GM18861 (cell line): ENCODE results near the gene FAM163A.

Source experiments
- ATAC-seq: cut with Tn5 transposase; IDR thresholded peaks from one replicate; pipeline ENCODE4 v1.9.1; 2021; ENCODE audit not compliant: unreplicated experiment

The FAM163A gene

GRCh38 chr1:179750630-179751029 is 7.5 kb downstream of the FAM163A start:
- no peak for ATAC-seq

DNA sequence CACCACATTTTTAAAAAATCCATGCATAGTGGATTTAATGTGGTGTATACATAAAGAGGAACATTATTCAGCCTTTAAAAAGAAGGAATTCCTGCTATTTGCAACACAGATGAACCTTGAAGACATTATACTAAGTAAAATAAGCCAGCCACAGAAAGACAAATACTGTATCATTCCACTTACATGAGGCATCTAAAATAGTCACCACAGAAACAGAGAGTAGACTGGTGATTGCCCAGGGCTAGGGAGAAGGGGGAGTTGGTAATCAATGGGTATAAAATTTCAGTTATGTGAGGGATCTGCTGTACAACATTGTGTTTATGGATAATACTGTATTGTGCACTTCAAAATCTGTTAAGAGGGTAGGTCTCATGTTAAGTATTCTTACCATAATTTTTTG is 10.0 kb downstream of the FAM163A start:
- ATAC-seq = no peak

DNA sequence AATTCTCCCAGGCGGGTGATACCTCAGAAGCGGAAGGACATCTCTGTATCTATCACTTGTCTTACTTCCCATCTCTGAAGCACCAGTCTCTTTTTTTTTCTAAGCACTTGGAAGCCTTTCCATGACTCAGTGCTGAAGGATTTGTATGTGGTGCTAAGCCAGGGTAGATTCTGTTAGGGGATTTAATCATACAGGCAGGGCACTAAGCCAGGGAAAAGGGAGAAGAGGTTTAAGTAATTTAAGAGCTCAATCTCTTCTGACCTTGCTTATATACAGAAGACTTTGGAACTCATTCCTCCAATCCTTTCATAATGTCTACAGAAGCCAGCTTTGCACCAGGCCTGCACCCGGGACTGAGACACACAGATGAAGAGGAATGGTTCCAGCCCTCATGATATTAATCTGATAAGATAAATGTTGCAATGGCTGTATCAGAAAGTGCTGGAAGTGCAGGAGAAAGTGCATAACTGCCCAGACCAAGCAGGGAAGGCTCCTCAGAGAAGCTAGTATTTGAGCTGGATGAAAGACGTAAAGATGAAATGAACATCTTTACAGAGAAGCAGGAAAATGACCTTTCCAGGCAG is 11.0 kb downstream of the FAM163A start:
- no peak for ATAC-seq

DNA sequence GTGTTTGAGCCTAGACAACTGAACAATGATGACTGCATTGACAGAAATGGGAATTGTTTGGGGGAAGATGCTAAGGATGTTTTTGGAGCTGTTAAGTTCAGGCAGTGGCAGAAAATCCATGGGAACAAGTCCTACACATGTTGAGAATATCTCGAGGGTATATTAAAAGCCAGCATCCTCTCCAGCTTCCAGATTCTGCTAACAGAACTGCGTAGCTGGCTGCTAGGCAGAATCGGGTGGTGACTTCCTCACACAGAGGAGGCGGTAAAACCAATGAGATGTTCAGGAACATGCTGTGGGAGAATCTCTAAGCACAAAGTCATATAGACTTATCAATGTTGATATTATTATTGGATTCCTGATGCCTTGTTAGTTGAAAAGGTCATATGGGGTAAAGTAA is 14.8 kb downstream of the FAM163A start:
- no peak for ATAC-seq

DNA sequence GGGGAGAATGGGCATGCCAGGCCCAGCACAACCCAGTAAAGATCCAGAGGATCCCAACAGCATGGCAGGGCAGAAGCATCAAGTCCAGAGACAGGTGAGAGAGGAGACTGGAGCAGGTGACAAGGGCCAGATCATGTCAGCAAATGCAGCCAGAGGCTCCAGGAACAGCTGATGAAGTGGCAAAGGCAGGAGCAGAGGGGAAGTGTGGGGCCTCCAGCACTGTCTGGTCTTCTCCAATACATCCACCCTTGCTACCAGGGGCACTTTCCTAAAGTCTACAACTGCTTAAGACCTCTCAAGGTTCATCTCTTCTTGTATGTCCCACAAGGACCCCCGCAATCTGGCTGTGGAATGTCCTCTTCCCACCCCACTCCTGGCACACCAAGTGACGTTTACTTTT is 17.4 kb downstream of the FAM163A start:
- ATAC-seq = no peak

- no peak for ATAC-seq
Observed at GRCh38 chr1:179761296-179761695, 18.2 kb downstream of the FAM163A start.

- no peak for ATAC-seq
Observed at GRCh38 chr1:179761846-179762640, 19.0 kb downstream of the FAM163A start.

DNA sequence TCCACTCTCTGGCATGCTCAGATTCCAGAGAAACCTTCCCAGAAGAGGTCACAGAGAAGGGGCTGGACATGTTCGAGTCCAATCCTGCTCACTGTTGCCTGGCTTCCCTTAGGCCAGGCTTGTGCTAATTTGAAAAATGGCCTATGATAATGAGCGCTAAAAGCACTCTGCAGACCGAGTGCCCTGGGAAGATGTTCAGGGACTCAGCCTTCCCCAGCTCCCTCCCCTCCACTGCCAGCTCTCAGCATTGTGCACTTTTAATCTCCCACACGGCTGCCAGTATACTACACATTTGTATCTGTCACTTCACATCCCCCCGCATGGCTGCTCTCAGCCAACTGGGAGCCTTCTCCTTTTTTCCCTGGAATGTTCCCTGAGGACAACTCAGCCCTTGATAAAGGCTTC is 24.1 kb downstream of the FAM163A start:
- no peak for ATAC-seq

GRCh38 chr1:179767996-179768395 is 24.9 kb downstream of the FAM163A start:
- no peak for ATAC-seq

DNA sequence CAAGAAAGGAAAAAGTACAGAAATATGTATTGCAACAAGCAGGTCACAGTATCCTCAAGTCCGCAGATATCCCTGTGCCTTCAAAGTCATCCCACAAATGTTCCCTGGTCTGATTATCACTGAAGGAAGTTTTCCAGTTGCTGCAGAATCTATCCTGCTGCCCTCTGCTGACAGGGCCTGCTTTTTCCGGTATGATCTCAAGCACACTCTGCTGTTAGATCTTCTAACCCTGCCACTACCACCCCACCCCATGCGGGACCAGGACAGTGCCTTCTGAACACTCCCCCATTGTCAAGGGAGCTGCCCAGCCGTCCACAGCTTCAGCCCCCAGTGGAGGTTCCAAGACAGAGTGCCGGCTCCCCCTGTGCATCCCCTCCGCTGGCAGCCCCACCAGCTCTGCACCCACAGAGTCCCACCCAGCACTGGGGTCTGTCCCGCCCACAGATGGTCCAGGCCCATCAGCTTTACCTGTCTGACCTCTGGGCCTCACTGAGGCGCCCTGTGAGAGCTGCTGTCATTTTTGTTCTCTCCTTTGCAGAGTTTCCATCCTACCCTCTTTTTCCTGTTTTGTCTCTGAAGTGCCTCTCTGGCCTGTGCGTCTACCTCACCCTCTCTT is 27.9 kb downstream of the FAM163A start:
- no peak for ATAC-seq

DNA sequence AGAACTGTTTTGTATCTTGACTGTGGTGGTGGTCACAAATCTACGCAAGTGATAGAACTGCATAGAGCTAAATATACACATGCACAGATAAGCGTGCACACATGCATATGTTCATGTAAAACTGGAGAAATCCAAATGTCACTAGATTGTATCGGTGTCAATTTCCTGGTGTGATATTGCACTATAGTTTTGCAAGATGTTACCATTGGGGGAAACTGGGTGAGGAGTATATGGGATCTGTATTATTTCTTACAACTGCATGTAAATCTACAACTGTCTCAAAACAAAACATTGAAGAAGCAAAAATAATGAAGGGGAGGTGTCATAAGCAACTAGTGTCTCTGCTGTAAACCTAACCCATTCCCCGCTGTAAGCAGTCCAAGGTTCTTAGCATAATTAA is 30.2 kb downstream of the FAM163A start:
- ATAC-seq = no peak

- no peak for ATAC-seq
Observed at GRCh38 chr1:179774000-179774399, 30.9 kb downstream of the FAM163A start.

GRCh38 chr1:179774566-179774965 is 31.5 kb downstream of the FAM163A start:
- no peak for ATAC-seq

DNA sequence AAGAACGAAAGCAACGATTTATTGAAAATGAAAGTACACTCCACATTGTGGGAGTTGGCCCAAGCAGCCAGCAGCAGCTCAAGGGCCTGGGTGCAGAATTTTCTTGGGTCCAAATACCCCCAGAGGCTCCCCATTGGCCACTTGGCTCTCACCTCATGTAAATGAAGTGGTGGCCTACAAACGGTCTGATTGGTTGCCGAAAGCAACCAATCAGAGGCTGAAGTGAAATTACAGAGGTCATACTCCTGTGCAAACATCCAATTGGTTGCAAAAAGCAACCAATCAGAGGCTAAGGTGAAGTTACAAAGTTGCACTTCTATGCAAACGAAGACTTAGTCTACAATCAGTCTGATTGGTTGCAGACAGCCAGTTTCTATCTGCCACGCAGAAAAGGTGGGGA is 31.9 kb downstream of the FAM163A start:
- no peak for ATAC-seq

DNA sequence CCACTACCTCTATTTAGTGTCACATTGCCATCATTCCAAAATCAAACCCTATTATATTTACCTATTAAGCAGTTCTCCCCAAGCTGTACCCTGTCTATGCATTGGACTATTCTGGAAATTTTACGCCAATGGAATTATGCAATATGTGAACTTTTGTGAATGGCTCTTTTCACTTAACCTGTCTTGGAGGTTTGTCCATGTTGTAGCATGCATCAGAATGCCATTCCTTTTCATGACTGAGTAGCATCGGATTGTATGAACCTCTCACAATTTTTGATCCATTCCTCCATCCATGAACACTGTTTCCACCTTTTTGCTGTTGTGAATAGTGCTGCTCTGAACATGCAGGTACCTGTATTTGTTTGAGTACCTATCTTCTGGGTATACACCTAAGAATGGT is 33.7 kb downstream of the FAM163A start:
- no peak for ATAC-seq

DNA sequence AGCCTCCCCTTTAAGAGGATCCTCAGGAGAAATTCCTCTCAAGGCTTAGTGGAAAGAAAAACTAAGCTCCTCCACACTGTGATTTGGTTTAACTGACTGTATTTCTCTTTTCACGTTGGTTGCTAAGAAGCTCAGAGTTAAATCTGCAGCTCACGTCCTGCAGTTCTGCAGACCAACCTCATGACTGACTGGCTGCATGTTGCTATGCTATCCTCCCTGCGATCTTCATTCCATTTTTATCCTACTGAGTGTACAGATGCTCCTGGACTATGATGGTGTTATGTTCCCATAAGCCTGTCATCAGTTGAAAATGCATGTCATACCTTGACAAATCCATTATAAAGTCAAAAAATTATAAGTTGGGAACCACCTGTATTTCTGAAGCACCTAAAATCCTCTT is 34.6 kb downstream of the FAM163A start:
- ATAC-seq = no peak

GRCh38 chr1:179779645-179780272 is 36.7 kb downstream of the FAM163A start:
- no peak for ATAC-seq

DNA sequence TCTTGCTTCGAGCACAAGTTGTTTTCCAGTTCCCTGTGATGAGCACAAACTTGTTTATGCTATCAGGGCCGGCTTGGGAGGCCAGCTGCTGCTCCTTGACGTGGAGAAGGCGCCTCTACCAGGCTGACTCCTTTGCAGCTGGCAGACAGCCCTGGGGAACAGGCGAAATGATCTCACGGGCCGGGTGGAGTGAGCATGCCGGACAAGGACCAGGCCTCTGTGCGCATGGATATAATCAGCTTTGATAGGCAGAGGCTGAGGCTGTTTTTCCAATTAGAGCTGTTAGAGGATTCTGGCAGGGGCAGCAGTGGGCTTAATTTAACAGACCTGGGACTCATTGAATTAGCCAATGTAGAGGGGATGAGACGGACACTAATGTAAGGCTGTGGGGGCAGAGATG is 38.9 kb downstream of the FAM163A start:
- no peak for ATAC-seq

- no peak for ATAC-seq
Observed at GRCh38 chr1:179785031-179785431, 41.9 kb downstream of the FAM163A start.

DNA sequence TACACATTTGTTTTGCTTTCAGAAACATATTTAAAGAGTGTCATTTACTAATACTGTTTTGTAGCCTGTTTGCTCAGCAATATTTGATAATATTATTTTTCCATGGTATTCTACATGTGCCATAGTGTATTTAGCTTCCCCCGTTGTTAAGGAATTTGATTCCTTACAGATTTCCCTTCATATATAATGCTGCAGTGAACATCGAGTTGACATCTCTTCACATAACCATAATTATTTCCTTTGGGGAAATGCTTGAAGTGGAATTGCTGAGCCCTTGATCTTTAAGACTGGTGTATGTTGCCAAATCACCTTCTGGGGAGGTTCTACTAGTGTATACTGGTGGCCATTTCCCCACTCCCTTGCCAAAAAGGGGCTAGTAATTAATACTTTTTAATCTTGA is 42.6 kb downstream of the FAM163A start:
- no peak for ATAC-seq

- ATAC-seq = no peak
Observed at GRCh38 chr1:179786815-179787685, 44.0 kb downstream of the FAM163A start.
